ENCODE measurements around the gene AUH. TPM values are rescaled to one million over a fixed set of nuclear protein-coding genes. Genes with fewer than 3 reads are reported as not detected.

Gene AUH
- total RNA-seq, 1 donor from 2014 or later: 17.3 TPM

DNA sequence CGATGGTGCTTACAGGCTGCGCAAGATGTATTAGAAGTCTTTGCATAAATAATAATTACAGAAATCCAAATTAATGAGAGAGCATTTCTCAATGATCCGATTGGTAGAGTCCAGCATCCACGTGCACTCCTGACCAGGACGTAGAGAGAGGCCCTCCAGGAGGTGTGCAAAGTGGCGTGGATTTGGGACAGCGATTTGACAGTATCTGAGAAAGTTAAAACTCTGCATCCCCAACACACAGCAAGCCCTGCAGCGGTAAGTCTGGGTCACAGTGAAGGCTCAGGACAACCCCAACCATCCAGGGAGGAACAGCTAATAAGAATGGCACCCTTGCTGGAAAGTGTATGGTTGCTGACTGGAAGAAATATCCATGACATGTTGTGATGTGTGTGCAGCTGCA, 180.2 kb downstream of the AUH start:
- DNase-seq (no peak), ATAC-seq (no peak)
- TF ChIP-seq, protein P1, sequence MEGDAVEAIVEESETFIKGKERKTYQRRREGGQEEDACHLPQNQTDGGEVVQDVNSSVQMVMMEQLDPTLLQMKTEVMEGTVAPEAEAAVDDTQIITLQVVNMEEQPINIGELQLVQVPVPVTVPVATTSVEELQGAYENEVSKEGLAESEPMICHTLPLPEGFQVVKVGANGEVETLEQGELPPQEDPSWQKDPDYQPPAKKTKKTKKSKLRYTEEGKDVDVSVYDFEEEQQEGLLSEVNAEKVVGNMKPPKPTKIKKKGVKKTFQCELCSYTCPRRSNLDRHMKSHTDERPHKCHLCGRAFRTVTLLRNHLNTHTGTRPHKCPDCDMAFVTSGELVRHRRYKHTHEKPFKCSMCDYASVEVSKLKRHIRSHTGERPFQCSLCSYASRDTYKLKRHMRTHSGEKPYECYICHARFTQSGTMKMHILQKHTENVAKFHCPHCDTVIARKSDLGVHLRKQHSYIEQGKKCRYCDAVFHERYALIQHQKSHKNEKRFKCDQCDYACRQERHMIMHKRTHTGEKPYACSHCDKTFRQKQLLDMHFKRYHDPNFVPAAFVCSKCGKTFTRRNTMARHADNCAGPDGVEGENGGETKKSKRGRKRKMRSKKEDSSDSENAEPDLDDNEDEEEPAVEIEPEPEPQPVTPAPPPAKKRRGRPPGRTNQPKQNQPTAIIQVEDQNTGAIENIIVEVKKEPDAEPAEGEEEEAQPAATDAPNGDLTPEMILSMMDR (IDR thresholded peaks at IDR 0.05): no peak
- Histone ChIP-seq H3K4me1 (no peaks in the 10 kb centered on the region), H3K27ac (no peak overlapping the region), H3K36me3 (no peaks in the 10 kb centered on the region), H3K4me3 (no peak overlapping the region), H3K9me3 (no peaks in the 10 kb centered on the region), H3K27me3 (ENCODE audit: low read depth) (no peaks in the 10 kb centered on the region)
- intact Hi-C loops (cut with DNase I): no loop called here

DNA sequence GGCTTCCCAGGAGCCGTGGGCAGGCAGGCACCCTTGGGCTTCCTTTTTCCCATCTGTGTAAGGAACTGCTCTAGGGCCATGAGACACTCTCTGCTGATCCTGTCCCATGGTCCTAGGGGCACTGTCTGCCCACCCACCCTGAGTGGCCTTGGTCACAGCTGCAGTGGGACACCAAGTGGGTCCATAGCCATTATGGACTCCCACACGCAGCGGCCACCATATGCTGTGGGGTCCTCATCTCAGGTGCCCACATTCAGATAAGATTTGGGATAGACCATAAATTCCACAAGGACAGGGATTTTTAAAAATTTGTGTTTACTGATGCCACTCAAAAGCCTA, 180.8 kb downstream of the AUH start:
- H3K27me3 ChIP-seq (ENCODE audit: low read depth): no peaks in the 10 kb centered on the region
- H3K27ac ChIP-seq: no peak overlapping the region
- ATAC-seq (no peak), DNase-seq (no peak)
- no peaks in the 10 kb centered on the region for H3K36me3 ChIP-seq
- H3K9me3 ChIP-seq: no peaks in the 10 kb centered on the region
- no peak overlapping the region for H3K4me3 ChIP-seq
- no peaks in the 10 kb centered on the region for H3K4me1 ChIP-seq
- intact Hi-C loops (cut with DNase I): no loop called here
- TF ChIP-seq, protein P1 (IDR thresholded peaks at IDR 0.05): no peak

DNA sequence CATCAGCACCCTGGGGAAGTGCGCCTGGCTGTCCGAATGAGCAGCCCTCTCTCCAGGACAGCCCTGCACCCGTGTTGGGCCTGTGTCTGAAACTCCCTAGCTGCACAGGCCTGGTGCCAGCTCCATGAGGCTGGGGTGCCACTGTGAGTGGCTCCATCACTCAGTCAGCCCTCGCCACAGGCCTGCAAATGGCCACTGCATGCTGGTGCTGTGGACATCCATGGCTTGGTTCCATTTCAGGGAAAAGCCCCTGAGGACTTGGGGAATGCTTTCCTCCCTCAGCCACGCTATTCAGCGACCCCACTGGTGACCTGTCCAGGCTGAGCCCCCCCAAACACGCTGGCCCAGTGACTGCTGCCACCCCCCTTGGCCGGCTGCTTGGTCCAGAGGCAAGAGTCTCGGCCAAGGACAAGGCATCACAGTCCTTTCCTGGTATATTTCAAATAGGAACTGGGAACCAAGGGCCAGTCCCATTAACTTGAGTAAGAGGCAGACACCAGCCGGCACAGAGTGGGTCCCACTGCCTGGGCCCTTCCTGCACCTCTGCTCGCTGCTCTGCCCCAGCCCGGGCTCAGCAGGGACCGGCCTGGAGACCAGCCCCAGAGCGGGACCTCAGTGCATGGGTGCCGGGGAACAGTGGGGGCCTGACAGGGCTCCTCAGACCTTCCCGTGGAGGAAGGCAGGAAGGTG, 181.3 kb downstream of the AUH start:
- DNase-seq: no peak
- H3K36me3 ChIP-seq: no peaks in the 10 kb centered on the region
- H3K4me1 ChIP-seq: no peaks in the 10 kb centered on the region
- H3K27me3 ChIP-seq (ENCODE audit: low read depth): no peaks in the 10 kb centered on the region
- TF ChIP-seq, protein P1 (IDR thresholded peaks at IDR 0.05): no peak
- H3K4me3 ChIP-seq: no peak overlapping the region
- H3K9me3 ChIP-seq: no peaks in the 10 kb centered on the region
- no peak for ATAC-seq
- intact Hi-C loops (cut with DNase I): no loop called here
- no peak overlapping the region for H3K27ac ChIP-seq

DNA sequence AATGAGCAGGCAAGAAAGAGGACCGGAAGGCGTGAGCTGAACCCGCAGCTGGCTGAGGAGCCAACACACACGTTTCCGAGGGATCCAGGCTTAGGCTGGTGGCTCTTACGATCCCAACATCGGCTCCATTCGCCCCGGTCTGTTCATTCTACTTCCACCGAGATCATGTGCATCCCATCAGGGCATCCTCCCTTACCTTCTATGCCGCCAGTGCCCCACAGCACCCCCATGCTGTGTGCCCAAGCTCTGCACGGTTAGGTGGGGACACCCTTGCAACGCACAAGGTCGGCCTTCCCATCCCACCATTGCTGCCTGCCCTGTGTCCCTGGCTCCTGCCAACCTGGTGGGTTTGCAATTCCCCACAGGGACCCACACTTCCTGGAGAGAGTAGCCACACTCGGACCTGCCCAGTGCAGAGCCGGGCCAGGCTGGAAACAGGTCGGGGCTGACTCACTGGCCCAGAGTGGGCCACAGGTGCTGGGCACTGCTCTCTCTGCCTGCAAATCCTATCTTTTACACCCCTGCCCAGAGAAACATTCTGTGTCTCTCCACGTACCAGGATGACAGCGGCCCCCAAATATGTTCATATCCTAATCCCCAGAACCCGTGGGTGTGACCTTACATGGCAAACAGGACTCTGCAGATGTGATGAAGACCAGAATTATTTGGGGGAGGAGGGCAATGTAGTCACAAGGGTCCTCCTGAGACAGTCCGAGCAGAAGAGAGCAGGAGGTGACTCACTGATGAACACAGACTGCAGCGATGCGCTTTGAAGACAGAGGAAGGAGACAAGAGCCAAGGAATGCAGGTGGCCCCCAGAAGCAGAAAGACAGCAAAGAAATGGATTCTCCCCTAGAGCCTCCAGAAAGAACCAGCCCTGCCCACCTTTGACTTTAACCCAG, 182.2 kb downstream of the AUH start:
- Histone ChIP-seq H3K4me1 (no peaks in the 10 kb centered on the region), H3K9me3 (no peaks in the 10 kb centered on the region), H3K27ac (no peak overlapping the region), H3K27me3 (ENCODE audit: low read depth) (no peaks in the 10 kb centered on the region), H3K36me3 (no peaks in the 10 kb centered on the region), H3K4me3 (no peak overlapping the region)
- TF ChIP-seq, protein P1 (IDR thresholded peaks at IDR 0.05): no peak
- ATAC-seq (no peak), DNase-seq (no peak)
- intact Hi-C loops (cut with DNase I): no loop called here

DNA sequence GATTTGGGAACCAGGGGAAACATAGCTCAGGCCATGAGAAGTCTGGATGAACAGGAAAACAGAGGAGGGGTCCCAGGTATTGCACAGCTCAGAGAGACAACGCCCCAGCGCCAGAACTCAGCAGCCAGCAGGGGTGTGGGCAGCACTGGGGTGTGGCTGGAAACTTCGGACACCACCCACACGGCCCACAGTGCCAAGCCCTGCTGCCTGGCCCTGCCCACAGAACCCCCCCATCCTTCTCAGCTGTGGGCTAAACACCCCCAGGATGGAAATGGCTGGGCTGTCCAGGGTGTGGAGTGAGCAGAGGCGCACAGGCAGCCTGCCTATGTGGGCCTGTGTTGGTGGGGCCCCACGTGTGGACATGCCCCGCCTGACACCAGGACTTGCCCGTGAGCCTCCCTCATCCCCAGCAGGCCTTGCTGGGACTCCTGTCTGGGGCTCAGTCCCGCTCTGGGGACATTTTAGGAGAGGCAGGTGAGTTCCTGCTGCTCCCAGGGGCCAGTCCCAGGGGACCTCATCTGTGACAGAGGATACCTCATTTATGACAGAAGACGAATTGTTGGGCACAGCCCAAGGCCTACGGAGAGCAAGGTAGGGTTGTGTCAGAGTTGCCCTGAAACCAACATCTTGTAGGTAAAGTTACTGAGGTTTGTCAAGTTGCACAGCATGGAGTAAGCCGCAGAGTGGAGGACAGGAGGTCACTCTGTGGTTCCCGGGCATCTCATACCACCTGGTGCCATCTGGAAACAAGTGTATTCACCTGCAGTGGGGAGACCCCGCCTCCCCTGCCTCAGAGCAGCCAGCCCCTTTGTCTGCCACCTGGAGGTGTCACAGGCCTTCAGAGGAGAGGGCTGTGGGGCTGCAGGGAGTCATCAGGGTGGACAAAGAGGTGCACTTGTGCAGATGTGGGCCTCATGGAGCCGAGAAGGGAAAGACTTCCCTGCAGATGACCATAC, 183.2 kb downstream of the AUH start:
- ATAC-seq: peak in 1 of 2 donors; percentile 7
- DNase-seq: no peak
- Histone ChIP-seq H3K27ac (no peak overlapping the region), H3K27me3 (ENCODE audit: low read depth) (no peaks in the 10 kb centered on the region), H3K36me3 (no peaks in the 10 kb centered on the region), H3K4me1 (no peaks in the 10 kb centered on the region), H3K9me3 (no peaks in the 10 kb centered on the region), H3K4me3 (no peak overlapping the region)
- intact Hi-C loops (cut with DNase I): no loop called here
- TF ChIP-seq, protein P1 (IDR thresholded peaks at IDR 0.05): no peak
